GM19023 (cell line): Measurements from ENCODE around the gene RSU1.

Experiments used
- ATAC-seq: cut with Tn5 transposase; IDR thresholded peaks from one replicate; pipeline ENCODE4 v1.9.1; 2021; ENCODE audit warnings: mild to moderate bottlenecking, moderate library complexity; ENCODE audit not compliant: unreplicated experiment

RSU1 gene

GRCh38 chr10:16745061-16745460, 72.2 kb downstream of the RSU1 start:
- ATAC-seq = no peak

- no peak for ATAC-seq
Observed at GRCh38 chr10:16742165-16742960, 74.9 kb downstream of the RSU1 start.

- no peak for ATAC-seq
Observed at GRCh38 chr10:16741540-16741939, 75.7 kb downstream of the RSU1 start.

GRCh38 chr10:16737420-16737819, 79.8 kb downstream of the RSU1 start:
- ATAC-seq = no peak

GRCh38 chr10:16735671-16736070, 81.6 kb downstream of the RSU1 start:
- ATAC-seq = no peak

- no peak for ATAC-seq
Observed at GRCh38 chr10:16732376-16732775, 84.8 kb downstream of the RSU1 start.

GRCh38 chr10:16728266-16728665, 89.0 kb downstream of the RSU1 start:
- ATAC-seq = no peak

GRCh38 chr10:16727666-16728065, 89.6 kb downstream of the RSU1 start:
- no peak for ATAC-seq

- no peak for ATAC-seq
Observed at GRCh38 chr10:16724509-16724908, 92.7 kb downstream of the RSU1 start.

- ATAC-seq = no peak
Observed at GRCh38 chr10:16720812-16721211, 96.4 kb downstream of the RSU1 start.

GRCh38 chr10:16717622-16718395, 99.4 kb downstream of the RSU1 start:
- ATAC-seq = no peak

GRCh38 chr10:16716051-16716450, 101.2 kb downstream of the RSU1 start:
- ATAC-seq = no peak

GRCh38 chr10:16713290-16713689, 103.9 kb downstream of the RSU1 start:
- no peak for ATAC-seq

- ATAC-seq = no peak
Observed at GRCh38 chr10:16712883-16713282, 104.3 kb downstream of the RSU1 start.

- ATAC-seq = no peak
Observed at GRCh38 chr10:16700331-16700730, 116.9 kb downstream of the RSU1 start.

GRCh38 chr10:16699435-16700057, 117.7 kb downstream of the RSU1 start:
- ATAC-seq = no peak

- ATAC-seq = no peak
Observed at GRCh38 chr10:16698461-16698860, 118.8 kb downstream of the RSU1 start.

- ATAC-seq = no peak
Observed at GRCh38 chr10:16690417-16690816, 126.8 kb downstream of the RSU1 start.

- no peak for ATAC-seq
Observed at GRCh38 chr10:16689696-16690095, 127.5 kb downstream of the RSU1 start.

GRCh38 chr10:16689227-16689626, 128.0 kb downstream of the RSU1 start:
- no peak for ATAC-seq

- no peak for ATAC-seq
Observed at GRCh38 chr10:16686054-16686902, 130.9 kb downstream of the RSU1 start.
